Mucosa of stomach (tissue), 1 donor: ENCODE data around the gene FTO.

Source experiments
- H3K27me3 ChIP-seq: one replicate; pipeline ENCODE4 v1.7.0; 2013; ENCODE audit warnings: mild to moderate bottlenecking, low read length; ENCODE audit not compliant: control insufficient read depth, insufficient read depth
- H3K36me3 ChIP-seq: one replicate; pipeline ENCODE4 v1.7.0; 2013; ENCODE audit warnings: low read length; ENCODE audit not compliant: control insufficient read depth, insufficient read depth
- H3K4me1 ChIP-seq: one replicate; pipeline ENCODE4 v1.7.0; 2013; ENCODE audit warnings: mild to moderate bottlenecking, low read length; ENCODE audit not compliant: control insufficient read depth, insufficient read depth
- H3K4me3 ChIP-seq: one replicate; pipeline ENCODE4 v1.7.0; 2013; ENCODE audit warnings: low read length
- H3K9ac ChIP-seq: one replicate; pipeline ENCODE4 v1.7.0; 2013; ENCODE audit warnings: mild to moderate bottlenecking, low read length, moderate library complexity
- H3K9me3 ChIP-seq: one replicate; pipeline ENCODE4 v1.7.0; 2013; ENCODE audit warnings: mild to moderate bottlenecking, low read length, moderate library complexity; ENCODE audit not compliant: control insufficient read depth
- donor health status: Pancreatic carcinoma.

The FTO gene

DNA sequence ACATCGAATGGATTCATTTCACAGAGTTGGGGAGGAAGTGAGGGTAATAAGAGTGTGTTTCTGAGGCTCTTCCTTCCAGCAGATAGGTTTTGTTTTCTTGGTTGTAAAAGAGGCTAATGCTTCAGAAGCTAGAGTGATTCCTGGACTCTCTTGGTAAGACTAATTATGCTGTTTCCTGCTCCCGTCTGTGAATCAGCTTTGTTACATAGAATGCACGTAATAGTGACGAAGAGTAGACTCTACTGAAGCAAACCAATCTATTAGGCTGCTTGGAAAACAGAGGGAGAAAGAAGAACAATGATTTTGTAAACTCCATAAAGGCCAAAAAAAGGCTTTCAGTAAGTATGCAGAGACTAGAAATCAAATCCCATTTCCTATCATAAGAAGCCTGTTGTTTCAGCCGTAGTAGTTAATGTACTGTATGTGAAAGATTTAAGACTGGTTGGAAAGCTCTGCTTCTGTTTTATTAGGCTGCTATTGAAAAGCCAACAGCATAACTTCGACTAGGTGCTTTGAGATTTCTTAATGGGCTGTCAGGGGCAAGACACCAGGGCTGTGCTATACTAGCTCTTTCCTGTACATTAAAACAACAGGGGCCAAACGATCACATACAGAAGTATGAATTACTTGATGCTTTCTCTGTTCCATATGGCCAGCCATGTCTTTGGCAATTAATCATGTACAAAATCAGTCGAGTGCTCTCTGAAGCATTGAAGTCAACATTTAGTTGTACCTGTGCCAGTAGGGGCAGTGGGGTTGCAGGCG, 219.0 kb downstream of the FTO start:
- H3K9ac ChIP-seq: no peak overlapping the region
- no peaks in the 10 kb centered on the region for H3K36me3 ChIP-seq
- H3K4me3 ChIP-seq: no peak overlapping the region
- no peaks in the 10 kb centered on the region for H3K9me3 ChIP-seq
- no peaks in the 10 kb centered on the region for H3K4me1 ChIP-seq
- no peaks in the 10 kb centered on the region for H3K27me3 ChIP-seq

DNA sequence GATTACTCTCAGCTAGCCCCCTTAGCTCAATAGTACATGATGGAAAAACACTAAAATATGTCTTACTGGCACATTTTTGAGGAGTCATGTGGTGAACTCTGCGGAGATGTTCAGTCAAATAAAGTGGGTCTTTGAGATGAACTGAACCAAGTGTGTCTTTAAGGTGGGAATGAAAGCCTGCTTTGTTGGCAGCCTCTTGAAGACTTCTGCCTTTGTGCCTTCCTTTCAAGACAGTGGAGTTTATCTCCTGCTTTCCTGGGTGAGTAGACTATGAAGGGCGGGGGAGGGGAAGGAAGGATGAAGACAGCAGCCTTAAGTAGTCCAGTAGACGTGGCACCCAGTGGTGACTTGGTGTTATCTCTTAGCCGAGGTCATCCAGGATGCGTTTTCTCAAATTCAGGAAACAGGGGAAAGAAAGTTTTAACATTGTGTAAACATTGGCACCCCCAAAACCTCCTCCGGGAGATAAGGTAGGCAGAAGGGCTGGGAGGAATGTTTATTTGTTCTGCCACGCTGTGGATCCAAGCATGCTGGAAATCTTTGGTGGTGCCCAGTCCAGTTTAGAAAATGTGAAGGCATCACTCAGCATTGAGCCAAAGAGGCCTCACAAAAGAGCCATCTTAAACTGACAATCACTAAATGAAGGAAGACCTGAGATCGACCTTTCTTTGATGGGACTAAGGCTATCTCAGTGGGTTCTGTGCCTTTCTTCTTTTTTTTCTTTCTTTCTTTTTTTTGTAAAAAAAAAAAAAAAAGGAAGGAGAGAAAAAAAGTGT, 220.6 kb downstream of the FTO start:
- H3K36me3 ChIP-seq: no peaks in the 10 kb centered on the region

DNA sequence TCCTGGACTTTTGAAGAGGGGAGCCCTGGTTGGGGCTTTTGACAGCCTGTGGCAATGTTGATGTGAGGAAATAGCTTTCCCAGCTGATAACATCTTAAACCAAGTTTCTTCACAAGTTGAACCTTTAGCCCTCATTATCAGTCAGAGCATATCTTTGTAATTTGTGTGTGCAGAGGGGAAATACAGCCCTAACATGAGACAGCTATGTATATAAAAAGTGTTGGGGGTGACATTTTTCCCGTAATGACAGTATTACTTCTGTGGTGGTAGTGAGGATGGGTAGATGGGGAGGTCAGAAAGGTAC, 221.1 kb downstream of the FTO start:
- H3K9me3 ChIP-seq: no peaks in the 10 kb centered on the region
- H3K9ac ChIP-seq: no peak overlapping the region
- no peaks in the 10 kb centered on the region for H3K27me3 ChIP-seq
- H3K4me3 ChIP-seq: no peak overlapping the region
- no peaks in the 10 kb centered on the region for H3K36me3 ChIP-seq
- H3K4me1 ChIP-seq: no peaks in the 10 kb centered on the region

More for the DNA sequence above, 220.6 kb downstream of the FTO start:
- no peak overlapping the region for H3K4me3 ChIP-seq
- no peaks in the 10 kb centered on the region for H3K27me3 ChIP-seq
- H3K9me3 ChIP-seq: no peaks in the 10 kb centered on the region
- no peaks in the 10 kb centered on the region for H3K4me1 ChIP-seq
- H3K9ac ChIP-seq: no peak overlapping the region

DNA sequence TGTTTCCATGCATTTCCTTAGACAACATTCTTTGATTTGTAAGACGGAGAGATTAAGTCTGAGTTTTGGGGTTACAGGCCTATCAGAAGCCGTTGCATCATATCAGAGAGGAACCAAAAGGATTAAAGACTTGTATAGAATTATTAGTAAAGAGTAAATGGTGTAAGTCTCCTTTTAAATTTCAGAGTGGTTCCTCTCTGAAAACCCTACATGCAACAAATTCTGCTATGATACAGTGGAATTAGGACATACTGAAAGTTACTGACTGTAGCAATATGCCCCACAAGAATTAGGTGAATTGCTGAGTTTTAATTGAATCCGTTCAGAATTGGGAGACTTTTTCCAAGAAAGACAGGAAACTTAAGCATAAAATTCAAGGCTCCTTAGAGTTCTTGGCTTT, 221.6 kb downstream of the FTO start:
- H3K9me3 ChIP-seq: no peaks in the 10 kb centered on the region
- H3K9ac ChIP-seq: no peak overlapping the region
- H3K36me3 ChIP-seq: no peaks in the 10 kb centered on the region
- no peaks in the 10 kb centered on the region for H3K27me3 ChIP-seq
- no peaks in the 10 kb centered on the region for H3K4me1 ChIP-seq
- no peak overlapping the region for H3K4me3 ChIP-seq

DNA sequence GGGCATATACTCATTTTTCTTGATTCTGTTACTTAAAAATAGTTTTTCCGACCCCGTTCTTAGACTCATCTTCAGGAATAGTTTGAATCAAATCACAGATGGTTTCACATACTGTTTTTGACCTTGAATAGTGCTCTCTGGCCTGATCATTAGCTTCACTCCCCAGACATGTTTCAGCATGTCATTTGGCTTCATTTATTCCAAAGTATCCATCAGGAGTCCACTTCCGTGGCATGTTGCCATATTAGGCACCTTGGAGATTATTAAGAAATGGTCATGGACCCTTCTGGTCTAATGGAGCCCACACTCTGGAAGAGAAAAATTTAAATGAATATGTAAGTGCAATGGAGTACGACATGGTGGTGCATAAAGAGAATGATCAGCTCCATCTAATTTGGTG, 222.3 kb downstream of the FTO start:
- Histone ChIP-seq H3K9me3 (no peaks in the 10 kb centered on the region), H3K4me1 (no peaks in the 10 kb centered on the region), H3K4me3 (no peak overlapping the region), H3K27me3 (no peaks in the 10 kb centered on the region), H3K36me3 (no peaks in the 10 kb centered on the region), H3K9ac (no peak overlapping the region)

DNA sequence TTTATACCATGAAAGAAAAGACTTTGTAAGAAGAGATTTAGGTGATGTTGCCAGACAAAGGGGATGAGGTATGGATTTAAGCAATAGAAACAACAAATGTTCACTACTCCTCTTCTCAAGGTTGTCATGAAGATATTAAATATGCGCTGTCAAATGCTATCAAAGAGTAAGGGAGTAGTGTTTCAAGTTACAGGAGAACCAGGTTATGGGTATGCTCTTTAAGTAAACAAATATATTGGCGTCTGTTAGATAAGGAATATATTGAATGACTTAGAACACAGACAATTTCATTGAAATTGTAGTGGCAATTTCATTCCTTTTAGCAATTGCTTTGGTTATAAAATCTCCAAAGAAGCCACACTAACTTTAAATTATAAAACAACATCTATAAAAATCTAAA, 229.0 kb downstream of the FTO start:
- no peak overlapping the region for H3K9ac ChIP-seq
- no peaks in the 10 kb centered on the region for H3K4me1 ChIP-seq
- H3K9me3 ChIP-seq: no peaks in the 10 kb centered on the region
- no peaks in the 10 kb centered on the region for H3K36me3 ChIP-seq
- H3K27me3 ChIP-seq: no peaks in the 10 kb centered on the region
- H3K4me3 ChIP-seq: no peak overlapping the region

DNA sequence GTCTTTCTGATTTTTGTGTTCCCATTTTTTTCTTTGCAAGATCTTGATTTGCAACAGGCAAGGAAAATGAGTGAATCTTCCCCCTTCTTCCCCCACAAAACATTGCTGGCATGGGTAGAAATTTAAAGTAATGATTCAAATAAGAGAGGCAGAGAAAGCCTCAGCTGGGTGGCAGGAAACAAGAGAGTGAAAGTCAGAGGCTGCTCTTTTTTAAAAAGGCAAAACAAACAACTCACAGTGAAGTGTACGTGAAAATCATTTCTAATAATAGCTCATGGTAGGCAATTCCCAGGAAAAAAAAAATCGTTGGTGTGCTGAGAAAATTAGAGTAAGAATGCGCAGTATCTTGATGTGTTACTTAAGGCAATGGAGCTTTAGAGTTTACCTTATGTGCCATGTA, 229.5 kb downstream of the FTO start:
- no peak overlapping the region for H3K9ac ChIP-seq
- H3K36me3 ChIP-seq: no peaks in the 10 kb centered on the region
- H3K27me3 ChIP-seq: no peaks in the 10 kb centered on the region
- H3K4me1 ChIP-seq: no peaks in the 10 kb centered on the region
- H3K9me3 ChIP-seq: no peaks in the 10 kb centered on the region
- H3K4me3 ChIP-seq: no peak overlapping the region

DNA sequence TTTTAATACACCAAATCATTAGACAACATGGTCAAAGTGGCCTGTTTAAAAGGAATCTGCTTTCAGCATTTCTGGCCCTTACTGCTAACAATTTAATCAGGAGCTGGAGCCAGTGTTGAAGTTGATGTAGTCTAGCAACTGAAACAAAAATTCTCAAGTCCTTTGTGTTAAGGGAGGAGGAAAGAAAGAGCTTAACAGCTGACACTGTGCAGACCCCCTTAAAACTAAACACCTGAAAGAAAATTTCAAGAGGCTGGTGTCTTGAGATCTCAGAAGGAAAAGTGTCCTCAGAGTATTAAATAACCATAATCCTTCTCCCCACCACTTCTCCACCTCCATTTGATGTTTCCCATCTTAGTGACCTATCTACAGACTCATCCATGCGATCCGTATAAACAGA, 232.1 kb downstream of the FTO start:
- no peaks in the 10 kb centered on the region for H3K9me3 ChIP-seq
- no peak overlapping the region for H3K9ac ChIP-seq
- no peaks in the 10 kb centered on the region for H3K4me1 ChIP-seq
- H3K27me3 ChIP-seq: no peaks in the 10 kb centered on the region
- no peaks in the 10 kb centered on the region for H3K36me3 ChIP-seq
- no peak overlapping the region for H3K4me3 ChIP-seq

DNA sequence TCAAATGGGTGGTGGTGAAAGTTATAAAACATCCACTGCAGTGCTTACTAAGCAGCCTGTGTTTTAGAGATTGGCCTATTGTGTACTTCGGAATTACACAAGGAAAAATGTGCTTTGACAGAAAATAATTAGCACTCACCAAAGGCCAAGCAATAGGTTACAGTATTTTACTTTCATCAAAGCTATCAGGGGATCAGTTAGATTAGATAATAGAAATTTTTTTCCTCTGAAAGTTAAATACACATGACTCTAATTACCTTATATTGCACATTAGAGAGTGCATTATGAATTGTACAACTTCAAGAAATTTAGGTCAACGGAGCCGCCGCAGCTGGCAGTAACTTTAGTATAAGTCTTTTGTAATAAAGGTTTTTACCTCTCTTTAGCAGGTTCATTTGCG, 232.6 kb downstream of the FTO start:
- no peak overlapping the region for H3K4me3 ChIP-seq
- no peaks in the 10 kb centered on the region for H3K9me3 ChIP-seq
- H3K4me1 ChIP-seq: no peaks in the 10 kb centered on the region
- H3K36me3 ChIP-seq: no peaks in the 10 kb centered on the region
- no peak overlapping the region for H3K9ac ChIP-seq
- H3K27me3 ChIP-seq: no peaks in the 10 kb centered on the region

DNA sequence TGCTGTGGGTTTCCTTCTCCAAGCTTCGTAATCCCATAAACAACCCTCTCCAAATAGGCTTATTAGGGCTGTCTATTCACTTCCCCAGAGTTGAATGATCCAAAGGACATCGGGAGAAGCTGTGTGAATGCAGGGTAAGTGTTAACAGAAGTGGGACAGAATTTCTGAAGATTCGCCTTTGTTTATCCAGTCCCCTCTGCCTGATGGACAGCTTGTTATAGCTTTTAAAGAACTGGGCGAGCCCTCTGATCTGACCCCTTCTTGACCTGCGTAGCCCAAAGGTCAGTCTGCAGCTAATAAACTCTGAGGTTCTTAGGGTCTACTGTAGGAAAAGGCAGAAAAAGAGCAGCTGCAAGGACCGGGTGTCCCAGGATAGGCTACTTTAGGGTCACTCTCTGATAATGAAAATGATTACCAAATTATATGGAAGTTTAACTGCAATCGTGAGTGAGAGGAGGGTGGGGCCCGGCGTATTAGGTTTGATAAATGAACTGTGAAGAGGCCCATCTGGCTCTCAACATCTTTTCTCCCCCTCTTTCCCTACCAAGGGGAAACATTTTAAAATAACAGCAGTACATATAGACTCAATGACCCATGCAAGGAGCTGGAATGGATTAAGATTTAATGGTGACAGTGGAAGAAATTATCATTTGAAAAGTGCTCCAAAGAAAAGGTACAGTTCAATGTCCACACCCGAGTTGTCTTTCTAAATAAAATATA, 233.4 kb downstream of the FTO start:
- Histone ChIP-seq H3K9me3 (no peaks in the 10 kb centered on the region), H3K9ac (no peak overlapping the region), H3K4me3 (no peak overlapping the region)

DNA sequence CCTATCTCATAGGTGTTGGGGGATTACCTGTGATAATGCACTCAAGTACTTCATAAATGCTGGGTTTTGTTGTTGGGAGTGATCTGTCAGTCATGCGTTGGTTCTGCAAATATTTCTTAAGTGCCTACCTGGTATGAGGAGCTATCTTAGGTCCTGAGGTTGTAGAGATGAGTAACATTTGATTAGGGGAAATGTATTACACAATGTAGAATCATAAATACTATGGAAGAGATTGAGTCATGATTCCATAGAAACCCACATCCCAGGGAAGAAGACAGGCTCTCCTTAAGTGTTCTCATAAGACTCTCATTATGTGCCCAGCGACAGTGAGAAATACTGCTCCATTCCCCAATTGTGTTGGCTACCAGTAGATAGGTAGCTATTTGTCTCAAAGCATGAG, 240.1 kb downstream of the FTO start:
- Histone ChIP-seq H3K27me3 (no peaks in the 10 kb centered on the region), H3K9ac (no peak overlapping the region), H3K36me3 (no peaks in the 10 kb centered on the region), H3K4me3 (no peak overlapping the region), H3K9me3 (no peaks in the 10 kb centered on the region), H3K4me1 (no peaks in the 10 kb centered on the region)

More for the DNA sequence above, 233.4 kb downstream of the FTO start:
- no peaks in the 10 kb centered on the region for H3K27me3 ChIP-seq
- H3K4me1 ChIP-seq: no peaks in the 10 kb centered on the region
- no peaks in the 10 kb centered on the region for H3K36me3 ChIP-seq

DNA sequence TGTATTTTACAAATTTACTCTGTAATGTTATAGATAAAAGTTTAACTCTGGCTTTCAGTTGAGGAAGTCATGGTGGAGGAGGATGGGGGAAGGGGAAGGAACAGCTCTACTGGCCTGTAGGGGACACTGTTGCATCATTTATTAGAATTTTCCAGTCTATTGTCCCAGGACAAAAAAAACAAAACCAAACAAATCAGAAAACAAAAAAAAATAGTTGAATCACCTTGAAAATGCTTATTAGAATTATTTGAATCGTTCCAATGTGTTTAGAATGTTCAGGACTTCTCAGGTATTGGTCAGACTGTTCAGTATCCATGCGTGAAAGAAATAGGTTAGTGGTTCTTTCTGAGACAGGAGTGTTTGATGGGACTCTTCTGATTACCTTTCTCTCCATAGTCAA, 242.0 kb downstream of the FTO start:
- Histone ChIP-seq H3K36me3 (no peaks in the 10 kb centered on the region), H3K27me3 (no peaks in the 10 kb centered on the region), H3K9ac (no peak overlapping the region), H3K9me3 (no peaks in the 10 kb centered on the region), H3K4me1 (no peaks in the 10 kb centered on the region), H3K4me3 (no peak overlapping the region)
